HCT116 (cell line): ENCODE measurements around the gene NR2C2.

Experiments used
- EZH2 ChIP-seq: fragments of 200-600 bp; sonication (generic); IDR thresholded peaks from 2 replicates; pipeline ENCODE4 v1.6.1; 2017; ENCODE audit warnings: antibody characterized with exemption, mixed run types
- EZH2phosphoT487 ChIP-seq: fragments of 200-600 bp; IDR thresholded peaks from 2 replicates; pipeline ENCODE4 v1.6.1; 2018; ENCODE audit warnings: antibody characterized with exemption, borderline replicate concordance
- JUND ChIP-seq: IDR thresholded peaks from 2 replicates; pipeline ENCODE4 v1.6.1; 2012
- POLR2A ChIP-seq: IDR thresholded peaks from 2 replicates; pipeline ENCODE4 v1.7.0; 2011; ENCODE audit warnings: borderline replicate concordance; ENCODE audit not compliant: insufficient read depth, insufficient read length; ENCODE audit errors: extremely low read depth
- POLR2AphosphoS5 ChIP-seq: IDR thresholded peaks from 2 replicates; pipeline ENCODE4 v1.6.1; 2011; ENCODE audit warnings: mild to moderate bottlenecking, low read depth, low read length, moderate library complexity
- RAD21 ChIP-seq: IDR thresholded peaks from 2 replicates; pipeline ENCODE4 v1.6.1; 2012; ENCODE audit warnings: low read depth, mild to moderate bottlenecking
- SP1 ChIP-seq: IDR thresholded peaks from 2 replicates; pipeline ENCODE4 v1.6.1; 2012; ENCODE audit warnings: low read depth
- YY1 ChIP-seq: IDR thresholded peaks from 2 replicates; pipeline ENCODE4 v1.6.1; 2011; ENCODE audit warnings: low read length, low read depth, moderate library complexity, mild to moderate bottlenecking; ENCODE audit not compliant: insufficient replicate concordance; ENCODE audit errors: extremely low read depth
- ZNF274 ChIP-seq: fragments of 200-500 bp; sonication (Bioruptor generic); IDR thresholded peaks from 2 replicates; pipeline ENCODE4 v1.6.1; 2014; ENCODE audit warnings: mild to moderate bottlenecking, low read depth, low read length, inconsistent platforms
- TF ChIP-seq, protein P1 (sequence below): IDR thresholded peaks from 2 replicates; pipeline ENCODE4 v1.6.1; 2012
- TF ChIP-seq, protein P2 (sequence below), 3 experiments: fragments of 200-600 bp in 1 of 3; sonication (generic) in 1 of 3; IDR thresholded peaks in 2 of 3; conservative IDR thresholded peaks in 1 of 3; 2 replicates each; pipeline ENCODE4 v1.5.1; 2012 to 2017; ENCODE audit warnings: low read depth in 2 of 3, low read length in 2 of 3, antibody characterized with exemption in 1 of 3, borderline replicate concordance in 1 of 3, control low read depth in 1 of 3, mild to moderate bottlenecking in 1 of 3, mixed read lengths in 1 of 3, mixed run types in 1 of 3, moderate library complexity in 1 of 3; ENCODE audit not compliant: insufficient read depth in 1 of 3
- TF ChIP-seq, protein P3 (sequence below): IDR thresholded peaks from 2 replicates; pipeline ENCODE4 v1.6.1; 2012; ENCODE audit warnings: low read depth

DNA sequence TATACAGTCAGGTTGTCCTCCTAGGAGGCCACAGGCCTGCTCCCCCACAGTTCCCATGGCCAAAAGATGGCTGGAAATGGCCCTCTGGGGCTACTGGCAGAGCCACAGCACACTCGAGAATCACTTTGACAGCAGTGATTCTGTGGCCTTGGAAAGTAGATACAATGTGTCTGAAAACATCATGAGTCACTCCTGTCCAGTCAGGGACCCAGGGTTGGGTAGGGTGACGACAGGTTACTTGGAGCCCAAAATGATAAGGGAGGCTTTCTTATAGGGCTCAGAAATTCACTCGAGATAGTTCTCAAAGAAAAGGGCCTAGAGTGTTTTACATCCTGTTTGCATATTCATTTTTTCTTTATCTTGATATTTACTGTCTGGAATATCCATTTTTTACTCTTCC, 93.5 kb downstream of the NR2C2 start:
- TF ChIP-seq, protein P1, sequence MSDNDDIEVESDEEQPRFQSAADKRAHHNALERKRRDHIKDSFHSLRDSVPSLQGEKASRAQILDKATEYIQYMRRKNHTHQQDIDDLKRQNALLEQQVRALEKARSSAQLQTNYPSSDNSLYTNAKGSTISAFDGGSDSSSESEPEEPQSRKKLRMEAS: no peak
- TF ChIP-seq, protein P2, sequence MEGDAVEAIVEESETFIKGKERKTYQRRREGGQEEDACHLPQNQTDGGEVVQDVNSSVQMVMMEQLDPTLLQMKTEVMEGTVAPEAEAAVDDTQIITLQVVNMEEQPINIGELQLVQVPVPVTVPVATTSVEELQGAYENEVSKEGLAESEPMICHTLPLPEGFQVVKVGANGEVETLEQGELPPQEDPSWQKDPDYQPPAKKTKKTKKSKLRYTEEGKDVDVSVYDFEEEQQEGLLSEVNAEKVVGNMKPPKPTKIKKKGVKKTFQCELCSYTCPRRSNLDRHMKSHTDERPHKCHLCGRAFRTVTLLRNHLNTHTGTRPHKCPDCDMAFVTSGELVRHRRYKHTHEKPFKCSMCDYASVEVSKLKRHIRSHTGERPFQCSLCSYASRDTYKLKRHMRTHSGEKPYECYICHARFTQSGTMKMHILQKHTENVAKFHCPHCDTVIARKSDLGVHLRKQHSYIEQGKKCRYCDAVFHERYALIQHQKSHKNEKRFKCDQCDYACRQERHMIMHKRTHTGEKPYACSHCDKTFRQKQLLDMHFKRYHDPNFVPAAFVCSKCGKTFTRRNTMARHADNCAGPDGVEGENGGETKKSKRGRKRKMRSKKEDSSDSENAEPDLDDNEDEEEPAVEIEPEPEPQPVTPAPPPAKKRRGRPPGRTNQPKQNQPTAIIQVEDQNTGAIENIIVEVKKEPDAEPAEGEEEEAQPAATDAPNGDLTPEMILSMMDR (IDR thresholded peaks at IDR 0.05 in 2 of 3, conservative IDR thresholded peaks at IDR 0.05 in 1 of 3; ENCODE audit: borderline replicate concordance in 1 of 3, insufficient read depth in 1 of 3, low read depth in 2 of 3, low read length in 2 of 3): no peak
- TF ChIP-seq POLR2AphosphoS5 (no peak), POLR2A (no peak), EZH2phosphoT487 (no peak), SP1 (no peak), RAD21 (no peak), YY1 (no peak), JUND (no peak), EZH2 (no peak), ZNF274 (no peak)
- TF ChIP-seq, protein P3, sequence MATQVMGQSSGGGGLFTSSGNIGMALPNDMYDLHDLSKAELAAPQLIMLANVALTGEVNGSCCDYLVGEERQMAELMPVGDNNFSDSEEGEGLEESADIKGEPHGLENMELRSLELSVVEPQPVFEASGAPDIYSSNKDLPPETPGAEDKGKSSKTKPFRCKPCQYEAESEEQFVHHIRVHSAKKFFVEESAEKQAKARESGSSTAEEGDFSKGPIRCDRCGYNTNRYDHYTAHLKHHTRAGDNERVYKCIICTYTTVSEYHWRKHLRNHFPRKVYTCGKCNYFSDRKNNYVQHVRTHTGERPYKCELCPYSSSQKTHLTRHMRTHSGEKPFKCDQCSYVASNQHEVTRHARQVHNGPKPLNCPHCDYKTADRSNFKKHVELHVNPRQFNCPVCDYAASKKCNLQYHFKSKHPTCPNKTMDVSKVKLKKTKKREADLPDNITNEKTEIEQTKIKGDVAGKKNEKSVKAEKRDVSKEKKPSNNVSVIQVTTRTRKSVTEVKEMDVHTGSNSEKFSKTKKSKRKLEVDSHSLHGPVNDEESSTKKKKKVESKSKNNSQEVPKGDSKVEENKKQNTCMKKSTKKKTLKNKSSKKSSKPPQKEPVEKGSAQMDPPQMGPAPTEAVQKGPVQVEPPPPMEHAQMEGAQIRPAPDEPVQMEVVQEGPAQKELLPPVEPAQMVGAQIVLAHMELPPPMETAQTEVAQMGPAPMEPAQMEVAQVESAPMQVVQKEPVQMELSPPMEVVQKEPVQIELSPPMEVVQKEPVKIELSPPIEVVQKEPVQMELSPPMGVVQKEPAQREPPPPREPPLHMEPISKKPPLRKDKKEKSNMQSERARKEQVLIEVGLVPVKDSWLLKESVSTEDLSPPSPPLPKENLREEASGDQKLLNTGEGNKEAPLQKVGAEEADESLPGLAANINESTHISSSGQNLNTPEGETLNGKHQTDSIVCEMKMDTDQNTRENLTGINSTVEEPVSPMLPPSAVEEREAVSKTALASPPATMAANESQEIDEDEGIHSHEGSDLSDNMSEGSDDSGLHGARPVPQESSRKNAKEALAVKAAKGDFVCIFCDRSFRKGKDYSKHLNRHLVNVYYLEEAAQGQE: no peak
